K562 (cell line): ENCODE data around the gene MEI4. TPM values are rescaled to one million over a fixed set of nuclear protein-coding genes. Genes with fewer than 3 reads are reported as not detected.

ENCODE experiments used
- ATAC-seq: fragments of 200-7000 bp; cut with Tn5 transposase; 3 replicates; pipeline ENCODE4 v1.9.1; 2020; ENCODE audit warnings: moderate library complexity
- BruUV-seq: library from RNA; stranded (reverse); fragments of 400-500 nt; replicated peaks from 2 replicates; lab custom pipeline; 2021; lab: Mats Ljungman, UMichigan
- CTCF ChIA-PET: fragments of 300-600 bp; formaldehyde crosslinking; extraction: SDS; loops from one replicate; lab custom pipeline; 2021; ENCODE audit warnings: low intra/inter-chr PET ratio; lab: Yijun Ruan, JAX
- POLR2A ChIA-PET: fragments of 300-600, 350-650 bp; sonication (Branson Sonifier 250); formaldehyde crosslinking; extraction: SDS; loops from one replicate; lab custom pipeline; 2021; ENCODE audit warnings: antibody characterized with exemption, inconsistent platforms; lab: Yijun Ruan, JAX
- DNase-seq, 4 experiments: peaks; one replicate each; pipeline versions ENCODE4 v3.0.0 to v3.0.0-alpha.2; 2011 to 2018; ENCODE audit warnings: low spot score in 3 of 4, mixed read lengths in 3 of 4; ENCODE audit errors: extremely low read depth in 1 of 4
- FAIRE-seq: peaks from 2 replicates; lab custom pipeline; 2011; peaks lifted over from hg19 to GRCh38; lab: Jason Lieb, UNC
- H2AFZ ChIP-seq: 2 replicates; pipeline ENCODE4 v1.6.0; 2011; ENCODE audit warnings: low read depth, low read length, control low read depth, inconsistent platforms
- H3K27ac ChIP-seq: fragments of 200-600 bp; 3 replicates; pipeline ENCODE4 v1.8.0; 2011; ENCODE audit warnings: low read depth, mild to moderate bottlenecking, control low read depth, inconsistent platforms, low read length, moderate library complexity, mixed read lengths; ENCODE audit errors: extremely low read depth
- H3K27me3 ChIP-seq, 2 experiments: fragments of 300-600 bp in 1 of 2; 2 replicates in 1 of 2; 3 replicates in 1 of 2; pipeline versions ENCODE4 v1.6.0 to v1.8.0; 2011; ENCODE audit warnings: inconsistent platforms in 2 of 2, low read length in 2 of 2, mild to moderate bottlenecking in 1 of 2, mixed read lengths in 1 of 2, moderate library complexity in 1 of 2; ENCODE audit not compliant: control insufficient read depth in 2 of 2, insufficient read depth in 2 of 2
- H3K36me3 ChIP-seq: fragments of 300-600 bp; 3 replicates; pipeline ENCODE4 v1.8.0; 2011; ENCODE audit warnings: mild to moderate bottlenecking, low read length, inconsistent platforms; ENCODE audit not compliant: control insufficient read depth, insufficient read depth
- H3K4me1 ChIP-seq, 2 experiments: fragments of 200-600 bp in 1 of 2; replicated peaks in 1 of 2; 2 replicates in 1 of 2; 3 replicates in 1 of 2; pipeline versions ENCODE4 v1.5.1 to v1.8.0; 2011; ENCODE audit warnings: inconsistent platforms in 2 of 2, low read length in 2 of 2, mild to moderate bottlenecking in 1 of 2, mixed read lengths in 1 of 2, moderate library complexity in 1 of 2; ENCODE audit not compliant: control insufficient read depth in 2 of 2, insufficient read depth in 2 of 2
- H3K4me2 ChIP-seq: 2 replicates; pipeline ENCODE4 v1.6.1; 2011; ENCODE audit warnings: low read length, control low read depth, inconsistent platforms, mixed read lengths; ENCODE audit not compliant: insufficient read depth
- H3K4me3 ChIP-seq: fragments of 200-600 bp; sonication (generic), shearing (Covaris generic); 2 replicates; pipeline ENCODE4 v1.5.1; 2016; ENCODE audit warnings: control low read depth, inconsistent platforms
- H3K79me2 ChIP-seq: fragments of 200-600 bp; 3 replicates; pipeline ENCODE4 v1.8.0; 2011; ENCODE audit warnings: low read length, inconsistent platforms; ENCODE audit not compliant: control insufficient read depth, insufficient read depth
- H3K9ac ChIP-seq, 2 experiments: 2 replicates each; pipeline versions ENCODE4 v1.6.0 to v1.6.1; 2011; ENCODE audit warnings: low read depth in 2 of 2, low read length in 2 of 2, control low read depth in 1 of 2, inconsistent platforms in 1 of 2, mild to moderate bottlenecking in 1 of 2, mixed read lengths in 1 of 2; ENCODE audit not compliant: insufficient read depth in 1 of 2
- H3K9me1 ChIP-seq: one replicate; pipeline ENCODE4 v1.6.0; 2011; ENCODE audit warnings: inconsistent platforms, mild to moderate bottlenecking, low read length, moderate library complexity; ENCODE audit not compliant: control insufficient read depth, insufficient read depth
- H3K9me3 ChIP-seq: replicated peaks from 2 replicates; pipeline ENCODE4 v1.5.1; 2011; ENCODE audit warnings: low read depth, low read length, inconsistent platforms; ENCODE audit not compliant: control insufficient read depth, insufficient read depth
- H4K20me1 ChIP-seq: replicated peaks from 2 replicates; pipeline ENCODE4 v1.6.1; 2011; ENCODE audit warnings: low read length, inconsistent platforms, mixed read lengths; ENCODE audit not compliant: control insufficient read depth, insufficient read depth
- HDAC1 ChIP-seq, 2 experiments: fragments of 450-650 bp; IDR thresholded peaks; 2 replicates each; pipeline ENCODE4 v1.6.1; 2016 to 2017; ENCODE audit warnings: inconsistent platforms in 1 of 2, mild to moderate bottlenecking in 1 of 2, moderate library complexity in 1 of 2
- HMG20B ChIP-seq: fragments of 250-450 bp; sonication (Bioruptor Pico); IDR thresholded peaks from 2 replicates; pipeline ENCODE4 v1.5.0; 2021; ENCODE audit warnings: mild to moderate bottlenecking
- HOXB6 ChIP-seq: fragments of 250-450 bp; sonication (Bioruptor Pico); IDR thresholded peaks from 2 replicates; pipeline ENCODE4 v1.5.1; 2022; ENCODE audit warnings: mild to moderate bottlenecking, borderline replicate concordance
- MEIS2 ChIP-seq: fragments of 450-650 bp; IDR thresholded peaks from 2 replicates; pipeline ENCODE4 v1.6.1; 2014; ENCODE audit warnings: mild to moderate bottlenecking; ENCODE audit not compliant: partially characterized antibody
- NR3C1 ChIP-seq: sonication (generic); formaldehyde crosslinking; IDR thresholded peaks from 2 replicates; pipeline ENCODE4 v1.8.1; 2022; ENCODE audit warnings: missing genetic modification reagents
- PHF21A ChIP-seq: fragments of 450-650 bp; IDR thresholded peaks from 2 replicates; pipeline ENCODE4 v1.6.1; 2017; ENCODE audit warnings: low read depth, borderline replicate concordance
- RBBP5 ChIP-seq: fragments of 200-600 bp; sonication (generic); IDR thresholded peaks from 2 replicates; pipeline ENCODE4 v1.6.1; 2012; ENCODE audit warnings: borderline replicate concordance, mild to moderate bottlenecking, low read length, control low read depth, inconsistent platforms; ENCODE audit not compliant: insufficient read depth, poor library complexity, severe bottlenecking
- SAFB2 ChIP-seq: fragments of 200-400 bp; formaldehyde crosslinking; IDR thresholded peaks from 2 replicates; pipeline ENCODE4 v1.6.1; 2018; ENCODE audit warnings: borderline replicate concordance, low read length, low read depth, moderate library complexity; ENCODE audit not compliant: severe bottlenecking
- STAT5A ChIP-seq: IDR thresholded peaks from 2 replicates; pipeline ENCODE4 v1.6.1; 2012; ENCODE audit warnings: low read length, inconsistent platforms, borderline replicate concordance
- STAT6 ChIP-seq: sonication (generic); formaldehyde crosslinking; IDR thresholded peaks from 2 replicates; pipeline ENCODE4 v1.8.1; 2023; ENCODE audit warnings: mild to moderate bottlenecking, missing genetic modification reagents
- TFAM ChIP-seq: fragments of 250-450 bp; sonication (Bioruptor Pico); conservative IDR thresholded peaks from 2 replicates; pipeline ENCODE4 v1.5.0; 2021; ENCODE audit warnings: mild to moderate bottlenecking, moderate library complexity
- ZNF668 ChIP-seq: fragments of 250-450 bp; sonication (Bioruptor Pico); IDR thresholded peaks from 2 replicates; pipeline ENCODE4 v1.8.0; 2022; ENCODE audit warnings: mild to moderate bottlenecking, inconsistent platforms
- WGBS: fragments of 100-300 bp; shearing (Covaris generic); methylation state at CpG from one replicate; pipeline ENCODE4 v1.1.6; 2016; ENCODE audit warnings: low coverage, mixed read lengths; ENCODE audit not compliant: insufficient coverage; ENCODE audit errors: missing lambda C conversion rate; 5-methylcytosine and 5-hydroxymethylcytosine counted together
- in situ Hi-C: fragments of 300-500 bp; cut with MboI; formaldehyde crosslinking; loops from 4 replicates; pipeline ENCODE4 v1.15.0; 2018; ENCODE audit warnings: inconsistent platforms, mixed read lengths
- intact Hi-C: fragments of 100-400 bp; cut with micrococcal nuclease; formaldehyde crosslinking; loops from 2 replicates; pipeline ENCODE4 v1.14.2; 2022
- polyA plus RNA-seq, 8 experiments: library from polyadenylated mRNA; depleted of rRNA in 4 of 8; stranded (reverse) in 5 of 8; unstranded in 3 of 8; fragments of >200 nt; fragmentation: Nextera tagmentation in 2 of 8; fragmentation: Illumina TruSeq in 1 of 8; extraction: Ambion mirVana in 2 of 8; extraction: Trizol in 1 of 8; gene quantifications; 2 replicates each; pipeline versions ENCODE4 v1.2.1 to v1.2.3, GENCODE V29; 2011 to 2014; ENCODE audit warnings: inconsistent platforms in 1 of 8, missing spikeins in 1 of 8
- total RNA-seq, 7 experiments: library from RNA; depleted of rRNA in 6 of 7; stranded (reverse); fragments of >200 nt in 6 of 7; fragmentation: Illumina TruSeq in 2 of 7; extraction: Trizol in 2 of 7; gene quantifications; 2 replicates each; pipeline versions ENCODE4 v1.2.1 to v1.2.3, GENCODE V29; 2011 to 2021; ENCODE audit warnings: low replicate concordance in 1 of 7
- TF ChIP-seq, protein P1 (sequence below), 2 experiments: IDR thresholded peaks in 1 of 2; conservative IDR thresholded peaks in 1 of 2; 2 replicates each; pipeline ENCODE4 v1.6.1; 2016; ENCODE audit warnings: low read depth in 2 of 2, mild to moderate bottlenecking in 1 of 2, missing compliant biosample characterization in 1 of 2, missing genetic modification characterization in 1 of 2, moderate library complexity in 1 of 2
- TF ChIP-seq, protein P2 (sequence below): fragments of 450-650 bp; formaldehyde crosslinking; IDR thresholded peaks from 2 replicates; pipeline ENCODE4 v1.4.0; 2020; ENCODE audit warnings: mild to moderate bottlenecking, moderate library complexity

Gene MEI4
- total and polyA plus RNA-seq, 9 of the 15 experiments (the other 6 are each of a cell fraction or from before 2014, with no cell fraction given), result not detected

DNA sequence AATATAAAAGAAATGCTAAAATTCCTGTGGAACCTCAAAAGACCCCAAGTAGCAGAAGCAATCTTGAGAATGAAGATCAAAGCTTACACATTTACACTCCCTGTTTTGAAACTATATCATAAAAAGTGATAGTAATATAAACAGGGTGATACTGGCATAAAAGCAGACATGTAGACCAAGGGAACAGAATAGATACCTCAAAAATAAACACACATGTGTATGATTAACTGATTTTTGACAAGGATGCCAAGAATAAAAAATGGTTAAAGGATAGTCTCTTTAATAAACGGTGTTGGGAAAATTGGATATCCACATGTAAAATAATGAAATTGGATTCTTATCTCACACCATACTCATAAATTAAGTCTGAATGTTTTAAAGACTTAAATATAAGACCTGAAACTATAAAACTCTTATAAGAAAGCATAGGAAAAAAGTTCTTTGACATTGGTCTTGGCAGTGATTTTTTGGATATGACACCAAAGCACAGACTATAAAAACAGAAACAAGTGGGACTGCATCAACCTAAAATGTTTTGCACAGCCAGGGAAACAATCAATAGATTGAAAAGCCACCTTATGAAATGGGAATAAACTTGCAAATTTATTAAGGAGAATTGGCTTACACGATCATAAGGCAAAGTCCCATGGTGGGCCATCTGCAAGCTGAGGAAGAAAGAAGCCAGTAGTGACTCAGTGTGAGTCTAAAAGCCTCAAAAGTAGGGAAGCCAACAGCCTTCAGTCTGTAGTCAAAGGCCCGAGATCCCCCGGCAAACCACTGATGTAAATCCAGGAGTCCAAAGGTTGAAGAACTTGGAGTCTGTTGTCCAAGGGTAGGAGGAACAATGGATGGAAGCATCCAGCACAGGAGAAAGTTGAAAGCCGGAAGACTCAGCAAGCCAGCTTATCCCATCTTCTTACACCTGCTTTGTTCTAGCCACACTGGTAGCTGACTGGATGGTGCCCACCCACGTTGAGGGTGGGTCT lies 144.3 kb downstream of the MEI4 start:
- intact Hi-C loops (no loop called here), in situ Hi-C loops (no loop called here)
- 0% methylated on average over 6 of the region's 6 CpGs for WGBS
- Histone ChIP-seq H4K20me1 (no peaks in the 10 kb centered on the region), H3K4me1 (no peaks in the 10 kb centered on the region), H3K27ac (no peak overlapping the region), H2AFZ (no peak overlapping the region), H3K4me2 (no peak overlapping the region), H3K36me3 (no peaks in the 10 kb centered on the region), H3K9me1 (no peaks in the 10 kb centered on the region), H3K9ac (no peak overlapping the region), H3K79me2 (no peaks in the 10 kb centered on the region), H3K27me3 (no peaks in the 10 kb centered on the region), H3K4me3 (no peak overlapping the region), H3K9me3 (no peaks in the 10 kb centered on the region)
- ATAC-seq, result no peak
- no TSS peak for BruUV-seq
- DNase-seq, result no peak
- POLR2A ChIA-PET, result no interaction called here
- CTCF ChIA-PET, result no interaction called here
- FAIRE-seq, result no peak
- TF ChIP-seq, protein P1, sequence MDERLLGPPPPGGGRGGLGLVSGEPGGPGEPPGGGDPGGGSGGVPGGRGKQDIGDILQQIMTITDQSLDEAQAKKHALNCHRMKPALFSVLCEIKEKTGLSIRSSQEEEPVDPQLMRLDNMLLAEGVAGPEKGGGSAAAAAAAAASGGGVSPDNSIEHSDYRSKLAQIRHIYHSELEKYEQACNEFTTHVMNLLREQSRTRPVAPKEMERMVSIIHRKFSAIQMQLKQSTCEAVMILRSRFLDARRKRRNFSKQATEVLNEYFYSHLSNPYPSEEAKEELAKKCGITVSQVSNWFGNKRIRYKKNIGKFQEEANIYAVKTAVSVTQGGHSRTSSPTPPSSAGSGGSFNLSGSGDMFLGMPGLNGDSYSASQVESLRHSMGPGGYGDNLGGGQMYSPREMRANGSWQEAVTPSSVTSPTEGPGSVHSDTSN (CRISPR knock-in tag; IDR thresholded peaks at IDR 0.05; ENCODE audit: low read depth), result no peak
- TF ChIP-seq, protein P1 (tag; conservative IDR thresholded peaks at IDR 0.05; ENCODE audit: low read depth), result no peak
- TF ChIP-seq SAFB2, result no peak
- TF ChIP-seq MEIS2, result no peak
- TF ChIP-seq, protein P2, sequence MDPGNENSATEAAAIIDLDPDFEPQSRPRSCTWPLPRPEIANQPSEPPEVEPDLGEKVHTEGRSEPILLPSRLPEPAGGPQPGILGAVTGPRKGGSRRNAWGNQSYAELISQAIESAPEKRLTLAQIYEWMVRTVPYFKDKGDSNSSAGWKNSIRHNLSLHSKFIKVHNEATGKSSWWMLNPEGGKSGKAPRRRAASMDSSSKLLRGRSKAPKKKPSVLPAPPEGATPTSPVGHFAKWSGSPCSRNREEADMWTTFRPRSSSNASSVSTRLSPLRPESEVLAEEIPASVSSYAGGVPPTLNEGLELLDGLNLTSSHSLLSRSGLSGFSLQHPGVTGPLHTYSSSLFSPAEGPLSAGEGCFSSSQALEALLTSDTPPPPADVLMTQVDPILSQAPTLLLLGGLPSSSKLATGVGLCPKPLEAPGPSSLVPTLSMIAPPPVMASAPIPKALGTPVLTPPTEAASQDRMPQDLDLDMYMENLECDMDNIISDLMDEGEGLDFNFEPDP (CRISPR knock-in tag), result no peak
- no peak for TF ChIP-seq RBBP5
- TF ChIP-seq ZNF668, result no peak
- no peak for TF ChIP-seq NR3C1 (CRISPR knock-in tag)
- no peak for TF ChIP-seq STAT5A
- no peak for TF ChIP-seq HOXB6 (CRISPR knock-in tag)
- no peak for TF ChIP-seq TFAM
- TF ChIP-seq PHF21A, result no peak
- TF ChIP-seq STAT6 (CRISPR knock-in tag), result no peak
- TF ChIP-seq HMG20B (CRISPR knock-in tag), result no peak
- no peak for TF ChIP-seq HDAC1 (IDR thresholded peaks at IDR 0.05)
